K562 (cell line): Measurements from ENCODE around the gene IGLL1. TPM values are rescaled to one million over a fixed set of nuclear protein-coding genes. Genes with fewer than 3 reads are reported as not detected.
A peak's percentile ranks its signal among the peaks of the same experiment; 100 is the strongest.

Experiments
- CBFA2T3 ChIP-seq: fragments of 450-650 bp; IDR thresholded peaks from 2 replicates; pipeline ENCODE4 v1.6.1; 2017
- COPS2 ChIP-seq: fragments of 450-650 bp; conservative IDR thresholded peaks from 2 replicates; pipeline ENCODE4 v1.6.1; 2016; ENCODE audit warnings: mild to moderate bottlenecking, moderate library complexity
- CREB1 ChIP-seq, 2 experiments: sonication (generic) in 1 of 2; formaldehyde crosslinking in 1 of 2; IDR thresholded peaks; 2 replicates each; pipeline versions ENCODE4 v1.6.1 to v1.8.0; 2012 to 2022; ENCODE audit warnings: inconsistent platforms in 1 of 2, mild to moderate bottlenecking in 1 of 2, missing genetic modification reagents in 1 of 2, moderate library complexity in 1 of 2
- CREM ChIP-seq: IDR thresholded peaks from 2 replicates; pipeline ENCODE4 v1.6.1; 2014; ENCODE audit warnings: antibody characterized with exemption, low read depth
- DPF2 ChIP-seq: fragments of 450-650 bp; IDR thresholded peaks from 2 replicates; pipeline ENCODE4 v1.6.1; 2016
- EP300 ChIP-seq: IDR thresholded peaks from 2 replicates; pipeline ENCODE4 v1.6.1; 2012; ENCODE audit warnings: low read length, improper control_type of control experiment
- FOXK2 ChIP-seq, 2 experiments: fragments of 450-650 bp; IDR thresholded peaks in 1 of 2; conservative IDR thresholded peaks in 1 of 2; 2 replicates each; pipeline ENCODE4 v1.6.1; 2016; ENCODE audit warnings: low read depth in 2 of 2, mild to moderate bottlenecking in 1 of 2
- GTF2B ChIP-seq: IDR thresholded peaks from 2 replicates; pipeline ENCODE4 v1.6.1; 2011; ENCODE audit not compliant: insufficient read length; ENCODE audit errors: extremely low read depth
- HBP1 ChIP-seq: fragments of 450-650 bp; formaldehyde crosslinking; IDR thresholded peaks from 2 replicates; pipeline ENCODE4 v1.4.0; 2022; ENCODE audit warnings: missing genetic modification characterization
- HCFC1 ChIP-seq: IDR thresholded peaks from 2 replicates; pipeline ENCODE4 v1.6.1; 2012; ENCODE audit warnings: low read depth, low read length, improper control_type of control experiment
- KLF1 ChIP-seq: fragments of 450-650 bp; IDR thresholded peaks from 2 replicates; pipeline ENCODE4 v1.6.1; 2016; ENCODE audit warnings: missing genetic modification characterization, missing compliant biosample characterization
- MEF2D ChIP-seq: conservative IDR thresholded peaks from 2 replicates; pipeline ENCODE4 v1.6.1; 2016; ENCODE audit warnings: low read depth, missing genetic modification characterization, missing compliant biosample characterization
- NCOA1 ChIP-seq: fragments of 450-650 bp; IDR thresholded peaks from 2 replicates; pipeline ENCODE4 v1.6.1; 2016; ENCODE audit warnings: low read depth
- NCOR1 ChIP-seq: fragments of 450-650 bp; IDR thresholded peaks from 2 replicates; pipeline ENCODE4 v1.6.1; 2016; ENCODE audit warnings: mild to moderate bottlenecking, moderate library complexity
- NEUROD1 ChIP-seq: fragments of 150-350 bp; IDR thresholded peaks from 2 replicates; pipeline ENCODE4 v1.6.1; 2014; ENCODE audit warnings: borderline replicate concordance, low read length, low read depth; ENCODE audit not compliant: partially characterized antibody
- TCF7L2 ChIP-seq: fragments of 150-350 bp; IDR thresholded peaks from 2 replicates; pipeline ENCODE4 v1.6.1; 2016; ENCODE audit warnings: low read depth, mild to moderate bottlenecking, low read length, moderate library complexity
- TEAD2 ChIP-seq: fragments of 450-650 bp; IDR thresholded peaks from 2 replicates; pipeline ENCODE4 v1.6.1; 2016; ENCODE audit warnings: missing genetic modification characterization, control low read depth, missing compliant biosample characterization
- THRA ChIP-seq: fragments of 450-650 bp; IDR thresholded peaks from 2 replicates; pipeline ENCODE4 v1.6.1; 2017; ENCODE audit warnings: mild to moderate bottlenecking, moderate library complexity
- VEZF1 ChIP-seq: fragments of 200-800 bp; sonication (Bioruptor generic); IDR thresholded peaks from 2 replicates; pipeline ENCODE4 v1.6.1; 2017; ENCODE audit warnings: missing genetic modification characterization, missing compliant biosample characterization
- ZNF277 ChIP-seq: fragments of 250-450 bp; sonication (Bioruptor Pico); IDR thresholded peaks from 2 replicates; pipeline ENCODE4 v1.8.0; 2022; ENCODE audit warnings: inconsistent platforms, mild to moderate bottlenecking, moderate library complexity, borderline replicate concordance
- ZNF511 ChIP-seq: sonication (generic); formaldehyde crosslinking; IDR thresholded peaks from 2 replicates; pipeline ENCODE4 v1.8.0; 2022; ENCODE audit warnings: mild to moderate bottlenecking, missing genetic modification reagents
- ZNF668 ChIP-seq: fragments of 250-450 bp; sonication (Bioruptor Pico); IDR thresholded peaks from 2 replicates; pipeline ENCODE4 v1.8.0; 2022; ENCODE audit warnings: mild to moderate bottlenecking, inconsistent platforms
- ZNF707 ChIP-seq: fragments of 250-450 bp; sonication (Bioruptor Pico); conservative IDR thresholded peaks from 2 replicates; pipeline ENCODE4 v1.8.0; 2022; ENCODE audit warnings: inconsistent platforms, mild to moderate bottlenecking, moderate library complexity
- polyA plus RNA-seq, 8 experiments: library from polyadenylated mRNA; depleted of rRNA in 4 of 8; stranded (reverse) in 5 of 8; unstranded in 3 of 8; fragments of >200 nt; fragmentation: Nextera tagmentation in 2 of 8; fragmentation: Illumina TruSeq in 1 of 8; extraction: Ambion mirVana in 2 of 8; extraction: Trizol in 1 of 8; gene quantifications; 2 replicates each; pipeline versions ENCODE4 v1.2.1 to v1.2.3, GENCODE V29; 2011 to 2014; ENCODE audit warnings: inconsistent platforms in 1 of 8, missing spikeins in 1 of 8
- total RNA-seq, 7 experiments: library from RNA; depleted of rRNA in 6 of 7; stranded (reverse); fragments of >200 nt in 6 of 7; fragmentation: Illumina TruSeq in 2 of 7; extraction: Trizol in 2 of 7; gene quantifications; 2 replicates each; pipeline versions ENCODE4 v1.2.1 to v1.2.3, GENCODE V29; 2011 to 2021; ENCODE audit warnings: low replicate concordance in 1 of 7

IGLL1 gene
- total and polyA plus RNA-seq, 9 of the 15 experiments (the other 6 are each of a cell fraction or from before 2014, with no cell fraction given): 0.10 to 0.32 (median 0.20) TPM; not detected in 6

- no peak for TF ChIP-seq CREM
- TF ChIP-seq ZNF277 (CRISPR knock-in tag): no peak
- TF ChIP-seq COPS2: no peak
- no peak for TF ChIP-seq ZNF511
- no peak for TF ChIP-seq CREB1 (IDR thresholded peaks at IDR 0.05)
- no peak for TF ChIP-seq CREB1 (CRISPR knock-in tag; IDR thresholded peaks at IDR 0.05)
- peak; percentile 40; the same call in 1 of the 2 replicates for TF ChIP-seq NCOA1
- 0 out of 2 replicates have a peak, but pooled peaks have one; percentile 12 for TF ChIP-seq HBP1 (CRISPR knock-in tag)
- no peak for TF ChIP-seq HCFC1
- TF ChIP-seq EP300: peak; percentile 58
- TF ChIP-seq ZNF668: no peak
- TF ChIP-seq MEF2D (tag): 0 out of 2 replicates have a peak, but pooled peaks have one; percentile 11
- peak; percentile 75 for TF ChIP-seq NCOR1
- TF ChIP-seq ZNF707 (CRISPR knock-in tag): no peak
- TF ChIP-seq FOXK2 (conservative IDR thresholded peaks at IDR 0.05 in 1 of 2, IDR thresholded peaks at IDR 0.05 in 1 of 2; ENCODE audit: low read depth in 2 of 2): no peak
- peak; percentile 43 for TF ChIP-seq VEZF1 (CRISPR knock-in tag)
- TF ChIP-seq DPF2: peak; percentile 49; the same call in 1 of the 2 replicates
- no peak for TF ChIP-seq THRA
- peak; percentile 71 for TF ChIP-seq CBFA2T3
- no peak for TF ChIP-seq NEUROD1
- no peak for TF ChIP-seq TEAD2
- TF ChIP-seq GTF2B: no peak
- TF ChIP-seq TCF7L2: no peak
- no peak for TF ChIP-seq KLF1 (tag)
Observed at GRCh38 chr22:23533771-23534191, 46.3 kb downstream of the IGLL1 start (continued).
